ENCODE results near the gene ANO7.

The ANO7 gene

DNA sequence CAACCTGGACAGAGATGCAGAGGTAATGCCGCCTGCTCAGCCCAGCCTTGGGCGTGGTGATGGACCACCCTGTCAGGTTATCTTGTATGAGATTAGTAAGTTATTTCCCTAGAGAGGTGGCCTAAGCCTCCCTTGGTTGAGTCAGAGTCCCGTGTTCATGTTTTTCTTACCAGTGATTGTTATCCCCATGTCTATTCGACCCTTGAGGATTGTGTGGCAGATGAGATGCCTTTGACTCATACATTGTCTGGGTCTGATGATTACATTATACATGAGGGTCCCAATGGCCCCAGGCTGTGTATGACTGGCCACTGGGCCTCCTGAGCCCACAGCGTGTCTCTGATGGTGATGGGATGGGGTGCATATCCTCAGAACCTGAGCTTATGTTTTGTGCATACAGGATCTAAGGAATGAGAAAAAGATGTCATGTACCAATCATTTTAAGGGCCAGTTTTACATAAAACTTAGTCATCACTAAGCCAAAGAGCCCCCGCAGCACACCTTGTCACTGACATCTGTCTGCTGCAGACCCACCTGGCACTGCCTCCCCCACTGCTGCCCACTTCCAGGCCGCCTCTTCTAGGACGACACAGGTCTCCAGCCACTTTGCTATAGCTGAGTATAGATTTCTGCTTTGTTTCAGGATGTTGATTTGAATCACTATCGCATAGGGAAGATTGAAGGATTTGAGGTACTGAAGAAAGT, 30.5 kb upstream of the ANO7 start:
- no peak for DNase-seq (ENCODE audit: low read depth in 2 of 2)

GRCh38 chr2:241158546-241158900, 30.0 kb upstream of the ANO7 start:
- DNase-seq (ENCODE audit: low read depth in 2 of 2), result no peak

DNA sequence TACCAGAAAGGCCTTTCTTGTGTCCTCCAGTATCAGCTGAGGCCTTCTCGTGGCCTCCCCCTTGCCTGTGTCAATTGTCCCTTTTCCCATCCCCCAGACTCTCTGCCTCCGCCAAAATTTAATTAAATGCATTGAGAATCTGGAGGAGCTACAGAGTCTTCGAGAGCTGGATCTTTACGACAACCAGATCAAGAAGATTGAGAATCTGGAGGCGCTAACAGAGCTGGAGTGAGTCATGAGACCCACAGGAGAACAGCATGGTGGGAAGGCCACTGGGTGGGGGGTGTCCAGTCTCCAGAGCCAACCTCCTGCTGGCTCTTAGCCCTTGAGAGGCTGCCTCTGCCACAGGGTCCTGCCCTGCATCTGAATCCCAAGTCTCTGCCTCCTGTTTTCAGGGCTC, 29.4 kb upstream of the ANO7 start:
- no peak for DNase-seq (ENCODE audit: low read depth in 2 of 2)

- DNase-seq (ENCODE audit: low read depth in 2 of 2), result no peak
These were observed 28.2 kb upstream of the ANO7 start for GRCh38 chr2:241160318-241160717.

- no peak for DNase-seq (ENCODE audit: low read depth in 2 of 2)
These were observed 26.7 kb upstream of the ANO7 start for GRCh38 chr2:241161646-241162281.

- no peak for DNase-seq (ENCODE audit: low read depth in 2 of 2)
These were observed 24.8 kb upstream of the ANO7 start for GRCh38 chr2:241163601-241164118.

DNA sequence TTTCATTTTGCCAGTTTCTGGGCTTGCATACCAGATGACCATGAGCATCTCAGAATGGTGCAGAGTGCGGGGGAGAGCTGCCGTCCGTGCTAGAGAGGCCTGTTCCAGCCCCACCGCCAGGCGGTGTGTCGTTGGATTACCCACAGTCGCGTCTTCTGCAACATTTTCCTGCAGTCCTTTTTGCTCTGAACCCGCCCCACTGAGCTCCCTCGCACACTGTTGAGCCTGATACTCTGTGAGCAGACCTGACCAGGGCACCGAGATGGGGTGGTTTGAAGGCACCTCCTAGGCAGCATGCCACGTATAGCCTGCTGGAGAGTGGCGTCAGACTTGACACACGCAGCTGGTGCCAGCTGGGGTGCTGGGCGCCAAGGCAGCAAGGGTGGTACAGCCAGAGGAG, 20.1 kb upstream of the ANO7 start:
- no peak for DNase-seq (ENCODE audit: low read depth in 2 of 2)

DNA sequence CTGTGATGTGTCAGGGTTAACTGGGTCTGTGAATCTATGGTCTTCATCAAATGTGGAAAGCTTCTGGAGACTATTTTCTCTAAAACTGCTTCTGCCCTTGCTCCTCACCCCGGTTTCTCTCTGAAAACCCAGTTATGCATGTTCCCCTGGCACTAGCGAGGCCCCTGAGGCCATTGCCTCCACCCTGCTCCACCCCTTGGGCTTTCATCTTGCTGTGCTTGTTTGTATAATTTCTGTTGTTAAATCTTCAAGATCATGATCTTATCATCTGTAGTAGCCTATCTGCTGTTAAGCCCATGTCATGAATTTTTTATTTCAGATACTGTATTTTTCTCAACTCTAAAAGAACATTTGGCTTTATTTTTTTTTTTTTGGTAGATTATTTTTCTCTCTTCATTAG, 14.9 kb upstream of the ANO7 start:
- no peak for DNase-seq (ENCODE audit: low read depth in 2 of 2)

- no peak for DNase-seq (ENCODE audit: low read depth in 2 of 2)
These were observed 10.7 kb upstream of the ANO7 start for GRCh38 chr2:241177526-241178334.

DNA sequence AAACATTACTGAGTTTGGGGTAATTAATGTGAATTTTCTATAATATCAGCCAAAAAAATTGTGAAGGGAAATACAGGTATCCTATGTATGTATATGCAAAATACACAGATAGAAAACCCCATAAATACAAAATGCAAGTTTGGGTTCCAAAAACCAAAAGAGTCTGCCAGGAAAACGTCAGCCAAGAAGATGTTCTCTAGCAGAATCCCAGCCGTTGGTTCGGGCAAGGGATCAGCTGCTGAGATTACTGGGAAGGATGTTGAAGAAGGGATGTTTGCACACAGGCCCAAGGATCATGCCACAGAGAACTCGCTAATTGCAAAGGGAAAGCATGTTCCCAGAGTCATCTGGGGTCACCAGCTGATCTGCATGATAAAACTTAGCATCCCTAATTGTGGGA, 9.5 kb upstream of the ANO7 start:
- DNase-seq (ENCODE audit: low read depth in 2 of 2), result no peak

DNA sequence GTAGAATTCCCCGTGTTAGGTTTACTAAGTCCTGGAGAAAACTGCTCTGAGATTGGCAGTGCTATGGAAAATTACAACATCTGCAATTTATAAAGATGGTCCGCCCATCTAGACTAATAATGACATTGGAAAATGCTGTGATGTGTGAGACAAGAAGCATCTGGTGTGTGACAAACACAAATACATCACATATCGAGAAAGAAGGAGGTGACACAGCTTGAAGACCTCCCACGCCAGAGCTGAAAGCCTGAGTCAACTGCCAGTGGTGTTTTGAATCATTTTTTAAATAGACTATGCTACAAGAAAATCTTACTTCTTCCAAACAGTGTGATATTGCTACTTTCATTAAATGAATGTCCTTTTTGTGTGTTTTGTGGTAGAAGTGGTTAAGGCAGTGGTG, 8.6 kb upstream of the ANO7 start:
- DNase-seq (ENCODE audit: low read depth in 2 of 2), result peak; percentile 24 to 27

DNA sequence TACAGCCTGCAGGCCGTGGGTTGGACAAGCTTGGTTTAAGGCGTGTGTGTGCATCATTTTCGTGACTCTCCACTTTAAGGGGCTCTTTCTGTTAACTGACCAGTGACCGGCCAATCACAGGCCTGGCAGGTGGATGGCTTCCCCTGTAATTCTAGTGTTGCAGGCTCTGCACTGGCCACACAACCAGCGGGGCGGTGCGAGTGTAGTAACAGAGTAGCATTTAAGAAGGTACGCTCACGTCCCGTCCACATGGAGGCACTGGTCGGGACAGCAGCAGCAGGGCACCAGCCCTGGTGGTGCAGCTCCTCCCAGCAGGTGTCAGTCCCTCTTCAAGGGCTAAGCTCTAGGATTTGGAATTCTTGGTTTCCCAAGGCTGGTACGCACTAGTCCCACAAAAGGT, 8.0 kb upstream of the ANO7 start:
- no peak for DNase-seq (ENCODE audit: low read depth in 2 of 2)

GRCh38 chr2:241182126-241182525, 6.4 kb upstream of the ANO7 start:
- DNase-seq (ENCODE audit: low read depth in 2 of 2), result no peak

GRCh38 chr2:241182531-241183133, 5.8 kb upstream of the ANO7 start:
- no peak for DNase-seq (ENCODE audit: low read depth in 2 of 2)

GRCh38 chr2:241183221-241183620, 5.3 kb upstream of the ANO7 start:
- no peak for DNase-seq (ENCODE audit: low read depth in 2 of 2)

DNA sequence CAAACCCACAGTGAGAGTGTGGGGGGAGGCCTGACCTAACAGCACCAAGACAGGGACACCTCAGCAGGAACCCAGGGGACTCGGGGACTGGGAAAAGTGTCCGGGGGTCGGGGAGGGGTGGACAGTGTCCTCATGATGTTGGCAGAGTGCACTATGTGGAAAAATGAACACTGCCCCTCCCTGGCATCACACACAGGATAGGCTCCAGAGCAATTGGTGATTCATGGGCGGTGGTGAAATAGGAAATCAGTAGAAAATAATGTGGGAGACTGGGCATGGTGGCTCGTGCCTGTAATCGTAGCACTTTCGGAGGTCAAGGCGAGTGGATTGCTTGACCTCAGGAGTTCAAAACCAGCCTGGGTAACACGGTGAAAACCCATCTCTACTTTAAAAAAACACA, 3.6 kb upstream of the ANO7 start:
- DNase-seq (ENCODE audit: low read depth in 2 of 2), result no peak

- no peak for DNase-seq (ENCODE audit: low read depth in 2 of 2)
These were observed 2.5 kb upstream of the ANO7 start for GRCh38 chr2:241185961-241186360.

- no peak for DNase-seq (ENCODE audit: low read depth in 2 of 2)
These were observed 1.2 kb upstream of the ANO7 start for GRCh38 chr2:241187101-241187917.

DNA sequence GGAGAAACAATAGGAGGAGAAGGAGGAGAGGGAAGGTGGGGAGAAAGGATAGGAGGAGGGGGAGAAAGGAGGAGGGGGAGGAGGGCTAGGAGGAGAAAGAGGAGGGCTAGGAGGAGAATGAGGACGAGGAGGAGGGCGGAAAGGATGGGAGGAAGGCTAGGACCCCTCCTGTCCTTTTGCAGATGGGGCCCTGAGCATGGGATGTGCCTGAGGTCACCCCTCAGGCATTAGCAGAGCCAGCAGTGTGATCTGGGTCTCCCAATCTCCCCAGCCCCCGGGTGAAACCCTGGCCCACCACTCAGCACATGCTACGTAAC, 601 bp upstream of the ANO7 start:
- DNase-seq (ENCODE audit: low read depth in 2 of 2), result no peak

DNA sequence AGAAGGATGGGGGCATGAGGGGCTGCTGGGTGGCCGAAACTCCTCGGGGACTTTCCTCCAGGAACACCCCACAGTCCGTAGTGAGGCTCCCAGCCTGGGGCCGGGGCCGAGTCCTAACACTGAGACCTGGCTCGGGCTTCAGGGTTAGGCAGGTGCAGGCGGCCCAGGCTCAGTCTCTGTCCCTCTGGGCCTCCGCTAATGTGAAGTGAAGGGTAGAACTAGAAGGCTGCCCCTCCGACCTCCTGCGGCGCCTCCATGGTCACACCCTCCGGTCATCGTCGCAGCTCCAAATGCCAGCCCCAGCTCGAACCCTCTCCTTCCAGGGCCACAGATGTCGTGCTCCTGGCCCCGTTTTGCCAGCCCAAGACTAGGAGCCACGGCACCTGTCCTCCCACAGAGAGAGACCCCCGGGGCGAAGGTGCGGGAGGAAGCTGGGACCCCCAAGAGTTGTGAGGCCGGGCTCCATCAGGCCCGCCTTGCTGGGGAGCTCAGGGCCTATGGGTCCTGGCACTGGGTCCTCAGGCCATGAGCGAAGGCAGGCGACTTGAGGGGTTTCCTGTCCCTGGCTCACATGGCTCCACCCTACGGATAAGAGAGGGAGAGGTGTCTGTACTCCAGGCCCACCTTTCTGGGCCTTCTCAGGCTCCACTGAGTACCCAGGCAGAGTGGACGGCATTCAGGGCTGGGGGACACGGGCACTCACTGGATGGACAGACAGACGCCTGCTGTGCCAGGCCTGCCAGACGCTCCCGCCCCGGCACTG, 797 bp downstream of the ANO7 start:
- DNase-seq (ENCODE audit: low read depth in 2 of 2), result no peak

GRCh38 chr2:241189856-241190201, 1.4 kb downstream of the ANO7 start:
- DNase-seq (ENCODE audit: low read depth in 2 of 2), result no peak

Data from stimulated activated CD4-positive, alpha-beta T cell treated with anti-CD3 and anti-CD28 coated beads, Interleukin-15, amount 100 ng/mL, for 48 hours (primary cell).